GM10248 (cell line): ENCODE data around the gene FASTK.

Source experiments
- CTCF ChIA-PET: fragments of 300-600 bp; sonication (Branson Sonifier 250); formaldehyde crosslinking; extraction: SDS; loops from one replicate; lab custom pipeline; 2021; ENCODE audit warnings: antibody characterized with exemption; lab: Yijun Ruan, JAX
- POLR2A ChIA-PET: fragments of 350-650 bp; sonication (Branson Sonifier 250); formaldehyde crosslinking; extraction: SDS; loops from one replicate; lab custom pipeline; 2020; ENCODE audit warnings: antibody characterized with exemption; lab: Yijun Ruan, JAX
- DNase-seq: peaks from one replicate; pipeline ENCODE4 v3.0.0; 2012; ENCODE audit errors: extremely low spot score
- TF ChIP-seq, protein P1 (sequence below): IDR thresholded peaks from 2 replicates; pipeline ENCODE4 v1.5.1; 2012; ENCODE audit warnings: mild to moderate bottlenecking, low read depth; ENCODE audit errors: extremely low read depth, missing control alignments, control extremely low read depth

The FASTK gene

DNA sequence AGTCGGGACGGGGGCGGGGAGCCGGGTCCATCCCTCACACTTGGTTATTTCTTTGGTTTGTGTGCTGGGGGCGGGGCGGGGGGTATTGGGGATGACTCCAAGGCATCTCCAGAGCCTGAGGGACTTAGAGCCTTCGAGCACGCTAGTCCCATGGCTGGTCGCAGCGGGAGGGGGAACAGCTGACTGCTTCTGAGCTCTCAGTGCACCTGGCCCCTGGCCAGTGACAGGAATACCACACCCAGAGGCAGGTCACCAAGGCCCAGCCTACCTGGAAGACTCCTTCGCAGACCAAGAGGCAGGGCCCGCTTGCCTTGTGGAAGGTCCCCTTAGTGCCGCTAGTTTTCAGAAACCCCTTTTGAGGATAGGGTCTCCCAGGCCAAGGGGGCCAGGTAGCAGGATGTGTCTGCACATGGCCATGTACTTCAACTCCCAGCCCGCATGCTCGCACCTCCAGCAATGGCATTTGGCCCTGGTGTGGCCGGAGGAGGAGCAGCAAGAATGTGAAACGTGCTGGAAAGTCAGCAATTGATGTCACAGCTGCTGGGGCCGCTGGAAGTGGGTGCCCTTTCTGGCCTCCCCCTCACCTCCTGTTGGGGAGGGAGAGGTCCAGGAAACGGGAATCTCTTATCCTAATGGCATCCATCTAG, 46.0 kb upstream of the FASTK start:
- DNase-seq: no peak
- ChIA-PET POLR2A (no interaction called here), CTCF (interaction anchor here (3.8 kb wide), 1 partner anchor 16 kb away, joined by 21 read pairs; no protein-coding TSS in a partner anchor)

DNA sequence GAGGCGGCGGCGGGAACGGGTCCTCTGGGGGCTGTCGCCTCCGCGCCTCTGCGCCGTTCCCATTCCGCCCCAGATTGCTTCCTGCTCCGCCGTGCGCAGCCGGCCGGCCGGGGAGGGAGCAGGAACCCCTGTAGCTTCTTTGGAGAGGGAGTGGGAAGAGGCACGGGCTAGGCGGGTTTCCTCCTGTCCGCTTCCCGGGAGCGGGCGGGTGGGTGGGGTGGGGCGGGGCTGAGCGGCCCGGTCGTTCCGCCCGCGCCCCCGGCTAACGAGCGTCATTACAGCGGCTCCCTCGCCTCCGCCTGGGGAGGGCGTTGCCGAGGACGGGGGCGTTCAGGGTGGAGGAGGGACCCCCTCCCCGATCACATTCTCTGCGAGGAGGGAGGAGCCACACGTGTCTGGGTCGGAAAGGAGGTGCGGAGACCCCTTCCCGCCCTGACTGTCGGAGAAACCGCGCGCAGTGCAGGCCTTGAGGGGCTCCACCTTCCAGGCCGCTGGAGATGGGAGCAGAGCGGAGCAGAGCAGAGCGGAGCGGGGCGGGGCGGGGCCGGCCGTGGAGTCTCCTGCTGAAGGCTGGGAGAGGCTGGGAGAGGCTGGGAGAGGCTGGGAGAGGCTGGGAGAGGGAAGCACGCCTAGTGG, 45.4 kb upstream of the FASTK start:
- POLR2A ChIA-PET: no interaction called here
- no peak for DNase-seq
- CTCF ChIA-PET: interaction anchor here (0.9 to 3.8 kb wide), 3 partner anchors 13 to 43 kb away, joined by 3 to 49 read pairs (median 19); partner anchors contain the start of gene GBX1
- TF ChIP-seq, protein P1, sequence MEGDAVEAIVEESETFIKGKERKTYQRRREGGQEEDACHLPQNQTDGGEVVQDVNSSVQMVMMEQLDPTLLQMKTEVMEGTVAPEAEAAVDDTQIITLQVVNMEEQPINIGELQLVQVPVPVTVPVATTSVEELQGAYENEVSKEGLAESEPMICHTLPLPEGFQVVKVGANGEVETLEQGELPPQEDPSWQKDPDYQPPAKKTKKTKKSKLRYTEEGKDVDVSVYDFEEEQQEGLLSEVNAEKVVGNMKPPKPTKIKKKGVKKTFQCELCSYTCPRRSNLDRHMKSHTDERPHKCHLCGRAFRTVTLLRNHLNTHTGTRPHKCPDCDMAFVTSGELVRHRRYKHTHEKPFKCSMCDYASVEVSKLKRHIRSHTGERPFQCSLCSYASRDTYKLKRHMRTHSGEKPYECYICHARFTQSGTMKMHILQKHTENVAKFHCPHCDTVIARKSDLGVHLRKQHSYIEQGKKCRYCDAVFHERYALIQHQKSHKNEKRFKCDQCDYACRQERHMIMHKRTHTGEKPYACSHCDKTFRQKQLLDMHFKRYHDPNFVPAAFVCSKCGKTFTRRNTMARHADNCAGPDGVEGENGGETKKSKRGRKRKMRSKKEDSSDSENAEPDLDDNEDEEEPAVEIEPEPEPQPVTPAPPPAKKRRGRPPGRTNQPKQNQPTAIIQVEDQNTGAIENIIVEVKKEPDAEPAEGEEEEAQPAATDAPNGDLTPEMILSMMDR: no peak

More for the DNA sequence above, 46.0 kb upstream of the FASTK start:
- TF ChIP-seq, protein P1: no peak

DNA sequence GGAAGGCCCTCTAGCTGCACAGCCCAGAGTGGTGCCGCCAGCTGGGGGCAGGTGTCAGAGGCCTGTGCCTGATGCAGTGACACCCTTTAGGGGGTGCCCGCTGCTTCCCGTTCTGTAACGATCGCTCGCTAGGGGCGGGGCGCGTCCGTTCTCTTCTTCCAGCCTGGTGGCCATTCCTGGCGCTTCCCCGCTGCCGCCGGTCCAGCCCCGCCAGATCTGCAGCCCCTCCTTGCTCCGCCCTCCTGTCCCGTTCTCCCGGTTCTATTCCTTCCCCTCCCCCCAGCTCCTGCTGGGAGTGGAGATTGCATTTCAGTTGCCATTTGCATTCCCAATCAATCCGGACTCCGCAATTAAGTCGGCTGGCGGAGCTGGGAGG, 44.8 kb upstream of the FASTK start:
- DNase-seq: no peak
- CTCF ChIA-PET: interaction anchor here (0.9 to 3.8 kb wide), 4 partner anchors 12 to 54 kb away, joined by 3 to 49 read pairs (median 12); partner anchors contain the start of gene GBX1
- POLR2A ChIA-PET: no interaction called here
- TF ChIP-seq, protein P1: no peak

DNA sequence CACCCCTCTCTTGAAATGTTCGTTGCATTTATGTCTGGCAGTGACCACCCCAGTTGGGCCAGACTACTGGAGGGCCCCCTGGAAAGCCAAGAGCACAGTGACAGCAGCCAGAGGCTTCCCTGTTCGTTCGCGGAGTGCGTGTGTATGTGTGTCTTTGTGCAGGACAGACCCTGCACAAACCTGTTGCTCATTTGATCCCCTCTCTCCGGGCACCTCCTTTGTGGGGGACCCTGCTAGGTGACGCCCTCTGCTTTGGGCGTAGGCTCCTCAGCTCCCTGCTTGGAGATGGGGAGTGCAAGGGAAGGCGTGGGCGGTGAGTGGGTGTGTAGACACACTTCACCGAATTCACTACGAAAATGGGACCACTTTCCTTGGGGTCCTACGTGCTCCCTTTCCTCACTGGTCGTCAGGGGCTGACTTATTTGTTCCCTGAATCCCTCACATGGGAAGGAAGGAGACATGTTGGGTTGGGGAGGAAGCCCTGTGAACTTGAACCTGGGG, 44.3 kb upstream of the FASTK start:
- ChIA-PET POLR2A (no interaction called here), CTCF (interaction anchor here (0.9 to 3.8 kb wide), 21 partner anchors 12 to 270 kb away, joined by 3 to 49 read pairs (median 6); partner anchors contain the start of gene GBX1)
- no peak for DNase-seq
- TF ChIP-seq, protein P1: no peak

DNA sequence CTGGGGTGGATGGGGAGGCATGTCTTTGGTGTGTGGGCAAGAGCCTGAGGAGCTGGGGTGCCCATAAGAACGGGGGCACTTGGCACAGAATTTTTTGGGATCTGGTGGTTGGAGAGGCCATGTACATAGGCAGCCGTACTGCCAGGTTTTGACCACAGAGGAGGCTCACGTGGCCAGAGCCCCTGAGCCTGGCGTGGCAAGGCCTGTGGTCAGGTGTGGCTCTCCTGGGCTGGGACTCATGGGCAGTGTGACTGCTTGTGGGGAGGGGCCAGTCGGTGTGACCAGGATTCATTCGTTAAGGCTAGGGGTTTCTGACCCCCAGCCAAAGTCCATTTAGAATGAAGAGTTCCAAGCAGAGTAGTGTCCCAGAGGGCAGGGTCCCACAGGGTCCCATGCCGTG, 43.9 kb upstream of the FASTK start:
- DNase-seq: no peak
- CTCF ChIA-PET: interaction anchor here (0.9 to 3.8 kb wide), 42 partner anchors 11 to 757 kb away, joined by 3 to 49 read pairs (median 4); partner anchors contain the start of genes ASB10 and GBX1
- POLR2A ChIA-PET: no interaction called here
- TF ChIP-seq, protein P1: no peak

DNA sequence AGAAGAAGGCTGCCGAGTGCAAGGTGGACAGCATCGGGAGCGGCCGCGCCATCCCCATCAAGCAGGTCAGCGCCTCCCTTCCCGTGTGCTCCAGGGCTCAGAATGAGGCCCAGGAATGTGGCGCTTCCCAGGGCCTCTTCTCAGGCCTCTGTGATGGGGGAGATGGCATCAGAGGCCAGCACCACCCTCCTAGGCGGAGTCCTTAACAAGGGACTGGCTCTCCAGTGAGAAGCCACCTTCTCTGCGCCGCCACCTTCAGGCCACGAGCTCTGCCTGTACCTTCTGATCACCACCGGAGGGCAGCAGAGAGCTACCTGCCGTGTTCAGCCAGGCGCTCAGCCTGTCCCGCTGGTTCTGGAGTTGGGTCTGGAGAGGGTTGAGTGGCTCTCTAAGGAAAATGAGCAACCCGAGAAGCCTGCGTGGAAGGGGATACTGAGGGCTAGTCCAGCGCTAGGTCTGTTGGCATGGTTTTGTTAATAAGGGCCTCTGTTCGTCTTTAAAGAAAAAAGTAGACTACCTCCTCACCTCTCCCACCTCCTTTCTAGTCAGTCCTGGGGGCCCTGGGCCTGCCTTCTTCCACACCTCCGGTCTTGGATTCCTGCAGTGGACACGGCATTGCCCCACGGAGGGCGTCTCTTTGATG, 43.3 kb upstream of the FASTK start:
- DNase-seq: peak; percentile 96
- TF ChIP-seq, protein P1: peak; percentile 100
- ChIA-PET POLR2A (no interaction called here), CTCF (interaction anchor here (0.6 to 3.8 kb wide), 50 partner anchors 11 to 758 kb away, joined by 3 to 49 read pairs (median 4); partner anchors contain the start of genes ASB10 and GBX1)
